GM21619 (cell line): ENCODE results near the gene TMEM147.

Source experiments
- ATAC-seq: cut with Tn5 transposase; IDR thresholded peaks from one replicate; pipeline ENCODE4 v1.9.1; 2021; ENCODE audit not compliant: unreplicated experiment

TMEM147 gene

GRCh38 chr19:35545001-35545854, at the start of gene TMEM147:
TMEM147 (plus strand) TSS chr19:35545626; CDS start chr19:35545740, 114 bp downstream.
- peak; percentile 66 for ATAC-seq

DNA sequence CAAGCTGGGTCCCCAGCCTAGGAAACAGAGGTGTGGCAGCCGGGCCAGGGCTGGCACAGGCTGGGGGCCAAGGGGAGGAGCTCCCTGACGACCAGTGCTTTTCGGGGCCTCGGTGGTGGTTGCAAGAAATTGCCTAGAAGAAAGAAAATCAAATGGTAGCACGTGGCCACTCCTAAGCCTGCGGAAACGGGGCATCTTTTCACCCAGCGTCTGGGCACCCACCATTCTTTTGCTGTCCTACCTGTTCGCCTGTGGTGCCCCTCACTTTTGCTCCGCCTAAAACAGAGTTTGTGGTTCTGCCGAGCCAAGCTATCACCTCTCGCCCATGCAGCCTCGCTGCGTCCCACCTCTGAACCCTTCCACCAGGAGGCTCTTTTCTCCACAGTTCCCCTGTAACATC, 48.0 kb upstream of the TMEM147 start:
- ATAC-seq: no peak

DNA sequence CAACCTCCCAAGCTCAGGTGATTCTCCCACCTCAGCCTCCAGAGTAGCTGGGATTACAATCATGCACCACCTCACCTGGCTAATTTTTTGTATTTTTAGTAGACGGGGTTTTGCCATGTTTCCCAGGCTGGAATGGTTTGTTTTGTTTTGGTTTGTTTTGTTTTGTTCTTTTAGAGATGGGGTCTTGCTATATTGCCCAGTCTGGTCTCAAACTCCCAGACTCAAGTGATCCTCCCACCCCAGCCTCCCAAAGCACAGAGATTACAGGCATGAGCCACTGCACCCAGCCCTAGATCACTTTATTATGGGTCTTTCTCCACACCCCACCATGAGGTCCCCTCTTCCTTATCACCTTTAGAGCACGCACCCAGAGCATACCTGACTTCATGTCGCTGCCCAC, 47.2 kb upstream of the TMEM147 start:
- no peak for ATAC-seq

- ATAC-seq: no peak
Measured at GRCh38 chr19:35498984-35499527, 46.4 kb upstream of the TMEM147 start.

DNA sequence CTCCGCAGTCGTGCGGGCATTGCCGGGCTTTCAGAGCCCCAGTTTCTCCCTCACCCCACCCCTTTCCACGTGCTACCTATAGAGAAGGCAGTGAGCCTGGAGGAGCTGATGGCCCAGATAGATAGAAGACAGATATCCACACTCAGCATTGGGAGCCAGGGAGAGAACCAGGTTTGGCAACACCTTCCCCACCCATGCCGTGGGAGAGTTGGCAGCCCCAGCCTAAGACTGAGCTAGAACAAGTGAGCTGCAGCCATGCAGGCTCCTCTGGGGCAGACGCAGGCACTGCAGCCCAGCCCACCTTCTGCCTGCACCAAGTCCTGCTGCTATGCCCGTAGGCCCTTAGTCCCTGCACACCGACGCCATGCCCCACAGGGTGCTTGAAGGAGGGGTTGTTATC, 44.8 kb upstream of the TMEM147 start:
- ATAC-seq: no peak

DNA sequence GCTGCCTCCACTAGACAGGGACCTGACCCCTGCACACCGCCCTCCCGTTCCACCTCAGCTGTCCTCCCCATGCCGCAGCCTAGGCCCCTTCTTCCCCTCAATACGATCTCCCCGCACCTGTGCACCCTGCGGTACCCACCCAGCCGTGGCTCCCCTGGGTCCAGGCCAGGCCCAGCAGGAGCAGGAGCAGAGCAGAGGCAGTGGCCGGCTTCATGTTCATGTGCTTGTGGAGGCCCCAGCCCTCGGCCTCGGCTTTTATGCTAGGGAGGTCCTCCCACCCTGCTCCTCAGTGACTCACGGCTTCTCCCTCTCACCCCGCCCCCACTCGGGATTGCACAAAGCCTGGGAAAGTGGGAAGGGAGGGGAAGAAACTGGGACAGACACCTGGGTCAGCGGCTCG, 43.7 kb upstream of the TMEM147 start:
- ATAC-seq: no peak

DNA sequence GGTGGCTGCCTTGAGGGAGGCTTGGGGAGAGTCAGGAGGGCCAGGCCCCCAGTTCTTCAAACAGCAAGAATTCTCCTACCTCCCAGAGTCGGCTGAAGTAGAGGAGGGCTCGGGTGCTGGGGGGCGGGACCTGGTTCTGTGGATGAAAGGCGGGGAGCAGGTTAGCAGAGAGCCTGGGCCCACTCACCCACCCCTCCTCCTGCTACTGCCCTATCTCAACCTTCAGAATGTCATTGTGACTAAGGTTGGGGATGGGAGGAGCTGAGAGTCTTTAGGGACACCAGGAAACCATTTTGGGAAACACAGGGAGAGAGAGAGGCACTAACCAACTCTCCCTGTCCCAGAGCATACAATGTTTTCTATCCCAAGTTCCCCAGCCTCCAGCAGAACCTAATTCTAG, 42.7 kb upstream of the TMEM147 start:
- no peak for ATAC-seq

DNA sequence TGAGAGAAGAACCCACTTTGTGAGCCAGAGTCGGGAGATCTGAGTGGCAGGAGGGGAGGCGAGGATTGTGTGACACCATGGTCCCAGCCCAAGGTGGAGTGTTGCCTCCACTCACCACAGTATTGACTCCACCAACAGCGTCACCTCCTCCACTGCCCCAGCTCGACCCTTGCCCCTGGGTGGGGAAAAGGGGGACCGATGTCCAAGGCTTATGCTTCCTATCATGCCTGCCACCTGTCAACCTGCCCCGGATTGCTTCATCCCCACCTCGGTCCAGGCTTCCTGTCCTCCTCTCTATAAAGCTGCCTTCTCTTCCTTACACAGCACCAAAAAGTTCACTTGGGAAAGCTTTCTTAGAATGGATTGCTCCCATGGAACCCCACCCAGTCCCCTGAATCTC, 39.4 kb upstream of the TMEM147 start:
- ATAC-seq: no peak

- no peak for ATAC-seq
Measured at GRCh38 chr19:35507561-35507960, 37.9 kb upstream of the TMEM147 start.

- ATAC-seq: no peak
Measured at GRCh38 chr19:35508129-35508528, 37.3 kb upstream of the TMEM147 start.

DNA sequence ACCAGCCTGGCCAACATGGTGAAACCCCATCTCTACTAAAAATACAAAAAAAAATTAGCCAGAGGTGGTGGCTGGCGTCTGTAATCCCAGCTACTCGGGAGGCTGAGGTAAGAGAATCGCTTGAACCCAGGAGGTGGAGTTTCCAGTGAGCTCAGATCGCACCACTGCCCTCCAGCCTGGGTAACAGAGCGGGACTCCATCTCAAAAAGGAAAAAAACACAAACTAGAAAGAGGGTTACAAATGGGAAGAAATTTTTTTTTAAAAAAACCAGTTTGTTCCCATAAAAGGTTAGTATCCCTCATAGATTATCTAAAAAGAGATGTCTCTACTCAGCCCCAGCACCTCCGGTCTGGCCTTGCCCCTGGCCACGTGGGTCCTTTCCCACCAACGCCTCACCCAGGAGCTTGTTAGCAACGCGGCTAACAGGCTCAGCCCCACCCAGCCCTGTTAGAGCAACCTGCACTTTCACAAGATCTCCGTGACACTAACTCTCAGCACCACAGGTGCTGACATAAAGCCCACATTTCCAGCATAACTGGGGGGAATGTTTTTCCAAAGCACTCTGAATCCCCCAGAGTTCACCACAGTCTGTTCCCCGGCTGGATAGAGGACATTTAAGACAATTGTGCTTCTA, 36.3 kb upstream of the TMEM147 start:
- ATAC-seq: no peak

- ATAC-seq: no peak
Measured at GRCh38 chr19:35509861-35510625, 35.4 kb upstream of the TMEM147 start.

GRCh38 chr19:35510626-35510964, 34.8 kb upstream of the TMEM147 start:
- ATAC-seq: no peak

DNA sequence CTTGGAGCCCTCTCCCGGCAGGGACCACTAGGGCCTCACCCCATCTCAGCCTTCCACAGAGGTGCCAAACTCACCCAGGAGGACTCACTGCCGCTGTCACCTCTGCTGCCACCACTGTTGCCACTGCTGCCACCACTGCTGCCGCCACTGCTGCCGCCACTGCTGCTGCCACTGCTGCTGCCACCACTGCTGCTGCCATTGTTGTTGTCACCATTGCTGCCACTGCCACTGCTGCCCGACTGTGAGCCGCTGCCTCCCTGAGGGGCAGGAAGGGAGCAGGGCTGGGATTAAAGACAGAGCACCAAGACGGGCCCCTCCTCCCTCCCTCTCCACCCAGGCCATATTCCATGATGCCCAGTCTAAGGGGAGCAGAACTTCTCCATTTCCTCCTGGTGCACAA, 34.1 kb upstream of the TMEM147 start:
- no peak for ATAC-seq

DNA sequence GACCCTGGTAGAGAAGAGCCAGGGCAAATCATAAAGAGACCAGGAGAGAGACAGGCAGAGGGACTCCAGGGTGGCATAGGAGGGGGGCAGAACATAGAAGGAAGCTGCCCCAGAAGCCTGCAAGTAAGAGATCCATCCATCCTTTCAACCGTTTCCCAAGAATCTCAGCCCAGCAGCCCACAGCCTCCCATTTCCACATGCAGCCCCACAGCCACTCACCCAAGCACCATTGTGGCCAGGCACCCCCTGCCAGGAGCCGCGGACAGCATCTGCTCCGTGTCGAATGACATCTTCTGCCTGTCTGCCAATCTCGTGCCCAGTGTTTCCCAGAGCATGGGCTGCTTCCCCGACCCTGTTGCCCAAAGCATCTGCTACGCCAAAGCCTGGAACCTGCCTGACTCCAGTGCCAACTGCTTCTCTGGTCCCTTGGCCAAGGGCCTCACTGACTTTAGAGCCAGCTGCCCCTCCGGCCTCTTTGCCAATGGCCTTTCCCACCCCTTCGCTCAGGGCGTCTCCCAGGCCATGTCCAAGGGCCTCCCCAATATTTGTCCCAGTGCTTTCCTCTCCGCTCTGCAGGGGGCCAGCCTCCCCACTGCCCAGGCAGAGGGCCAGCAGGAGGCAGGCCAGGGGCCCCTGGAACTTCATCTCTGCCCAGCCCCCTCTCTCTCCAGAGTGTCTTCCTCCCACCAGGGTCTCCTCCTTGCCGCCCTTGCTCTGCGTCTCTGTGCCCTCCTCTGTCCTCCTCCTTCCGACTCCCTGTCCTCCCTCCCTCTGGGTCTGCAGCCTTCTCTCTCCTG, 32.4 kb upstream of the TMEM147 start:
- ATAC-seq: no peak

- no peak for ATAC-seq
Measured at GRCh38 chr19:35513628-35514281, 31.7 kb upstream of the TMEM147 start, which contains the start of gene DMKN. DMKN (minus strand) TSS chr19:35513649; CDS start chr19:35513475, 174 bp downstream.

- no peak for ATAC-seq
Measured at GRCh38 chr19:35514282-35514809, 31.1 kb upstream of the TMEM147 start.

DNA sequence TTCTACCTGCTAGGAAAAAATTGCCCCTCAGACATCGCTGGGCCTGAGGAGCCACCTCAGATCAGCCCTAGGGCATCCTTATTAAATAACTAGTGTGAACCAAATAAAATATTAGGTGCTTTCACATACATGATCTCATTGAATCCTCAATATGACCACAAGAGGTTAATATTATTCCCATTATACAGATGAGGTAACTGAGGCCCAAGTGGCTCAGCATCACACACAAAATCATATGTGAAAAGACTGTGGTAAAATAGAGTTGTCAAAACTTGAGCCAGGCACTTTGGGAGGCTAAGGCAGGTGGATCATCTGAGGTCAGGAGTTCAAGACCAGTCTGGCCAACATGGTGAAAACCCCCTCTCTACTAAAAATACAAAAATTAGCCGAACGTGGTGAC, 29.1 kb upstream of the TMEM147 start:
- no peak for ATAC-seq

GRCh38 chr19:35517342-35517741, 28.1 kb upstream of the TMEM147 start:
- ATAC-seq: no peak

- no peak for ATAC-seq
Measured at GRCh38 chr19:35518313-35518712, 27.1 kb upstream of the TMEM147 start.
